HepG2 (cell line): Measurements from ENCODE around the gene SLC9B2. TPM values are rescaled to one million over a fixed set of nuclear protein-coding genes. Genes with fewer than 3 reads are reported as not detected.

Source experiments
- ATAC-seq: fragments of 200-7000 bp; cut with Tn5 transposase; 3 replicates; pipeline ENCODE4 v1.9.1; 2020; ENCODE audit warnings: mild to moderate bottlenecking, moderate library complexity
- BruUV-seq: library from RNA; stranded (reverse); fragments of 400-500 nt; replicated peaks from 2 replicates; lab custom pipeline; 2021; lab: Mats Ljungman, UMichigan
- CTCF ChIA-PET: fragments of 300-600 bp; formaldehyde crosslinking; extraction: SDS; loops from one replicate; lab custom pipeline; 2021; ENCODE audit warnings: low total read pairs, inconsistent platforms, low intra/inter-chr PET ratio; lab: Yijun Ruan, JAX
- POLR2A ChIA-PET: fragments of 350-600 bp; sonication (Branson Sonifier 250); formaldehyde crosslinking; loops from one replicate; lab custom pipeline; 2020; ENCODE audit warnings: antibody characterized with exemption, inconsistent platforms; lab: Yijun Ruan, JAX
- DNase-seq: peaks from one replicate; pipeline ENCODE4 v3.0.0-alpha.2; 2015; ENCODE audit warnings: low spot score
- FAIRE-seq: peaks from 3 replicates; lab custom pipeline; 2011; peaks lifted over from hg19 to GRCh38; lab: Jason Lieb, UNC
- H2AFZ ChIP-seq: one replicate; pipeline ENCODE4 v1.6.1; 2011; ENCODE audit warnings: low read length, inconsistent platforms
- H3K27ac ChIP-seq: fragments of 300-600 bp; 3 replicates; pipeline ENCODE4 v1.8.0; 2011; ENCODE audit warnings: mixed run types, mild to moderate bottlenecking, mixed read lengths, low read length, inconsistent platforms; ENCODE audit not compliant: insufficient read depth; ENCODE audit errors: extremely low read length
- H3K27me3 ChIP-seq, 2 experiments: fragments of 200-600 bp in 1 of 2; 2 replicates in 1 of 2; 3 replicates in 1 of 2; pipeline versions ENCODE4 v1.6.0 to v1.8.0; 2011; ENCODE audit warnings: low read length in 2 of 2, mild to moderate bottlenecking in 2 of 2, moderate library complexity in 2 of 2, inconsistent platforms in 1 of 2; ENCODE audit not compliant: insufficient read depth in 2 of 2, control insufficient read depth in 1 of 2
- H3K36me3 ChIP-seq, 2 experiments: fragments of 200-600 bp in 1 of 2; replicated peaks in 1 of 2; 2 replicates in 1 of 2; 3 replicates in 1 of 2; pipeline versions ENCODE4 v1.5.1 to v1.8.0; 2011; ENCODE audit warnings: low read length in 2 of 2, inconsistent platforms in 1 of 2; ENCODE audit not compliant: insufficient read depth in 2 of 2, control insufficient read depth in 1 of 2
- H3K4me1 ChIP-seq: 2 replicates; pipeline ENCODE4 v1.5.1; 2012; ENCODE audit warnings: low read length, inconsistent platforms; ENCODE audit not compliant: insufficient read depth
- H3K4me2 ChIP-seq: 2 replicates; pipeline ENCODE4 v1.6.0; 2011; ENCODE audit warnings: low read depth, low read length, inconsistent platforms
- H3K4me3 ChIP-seq, 3 experiments: fragments of 200-600 bp in 1 of 3; sonication (generic), shearing (Covaris generic) in 1 of 3; replicated peaks in 1 of 3; 2 replicates each; pipeline ENCODE4 v1.5.1; 2011 to 2016; ENCODE audit warnings: low read length in 3 of 3, inconsistent platforms in 2 of 3, low read depth in 2 of 3, mild to moderate bottlenecking in 2 of 3, control low read depth in 1 of 3, mixed read lengths in 1 of 3; ENCODE audit not compliant: insufficient read depth in 1 of 3
- H3K79me2 ChIP-seq: one replicate; pipeline ENCODE4 v1.6.1; 2011; ENCODE audit warnings: low read length, inconsistent platforms; ENCODE audit not compliant: insufficient read depth
- H3K9ac ChIP-seq: 2 replicates; pipeline ENCODE4 v1.6.0; 2011; ENCODE audit warnings: mild to moderate bottlenecking, low read depth, low read length, inconsistent platforms; ENCODE audit not compliant: insufficient read depth
- H3K9me3 ChIP-seq: 2 replicates; pipeline ENCODE4 v1.5.1; 2012; ENCODE audit warnings: mild to moderate bottlenecking, low read length
- H4K20me1 ChIP-seq: 2 replicates; pipeline ENCODE4 v1.6.0; 2011; ENCODE audit warnings: inconsistent platforms, mild to moderate bottlenecking, low read length, moderate library complexity; ENCODE audit not compliant: insufficient read depth
- BCL6 ChIP-seq: IDR thresholded peaks from 2 replicates; pipeline ENCODE4 v1.6.1; 2016; ENCODE audit warnings: missing genetic modification reagents, missing compliant biosample characterization
- ERF ChIP-seq: IDR thresholded peaks from 2 replicates; pipeline ENCODE4 v1.6.1; 2018; ENCODE audit warnings: missing biosample characterization, missing genetic modification reagents
- ETV5 ChIP-seq: IDR thresholded peaks from 2 replicates; pipeline ENCODE4 v1.6.1; 2018; ENCODE audit warnings: missing biosample characterization, missing genetic modification reagents, inconsistent platforms, borderline replicate concordance
- KDM1A ChIP-seq: IDR thresholded peaks from 2 replicates; pipeline ENCODE4 v1.6.1; 2016; ENCODE audit warnings: missing compliant biosample characterization
- PTBP1 ChIP-seq: fragments of 200-400 bp; formaldehyde crosslinking; IDR thresholded peaks from 2 replicates; pipeline ENCODE4 v1.6.1; 2018; ENCODE audit warnings: low read length, low read depth; ENCODE audit not compliant: poor library complexity, severe bottlenecking
- SP4 ChIP-seq: sonication (generic); formaldehyde crosslinking; IDR thresholded peaks from 2 replicates; pipeline ENCODE4 v1.8.1; 2023; ENCODE audit warnings: mild to moderate bottlenecking, missing genetic modification reagents
- THYN1 ChIP-seq: sonication (generic); formaldehyde crosslinking; IDR thresholded peaks from 2 replicates; pipeline ENCODE4 v1.8.1; 2023; ENCODE audit warnings: low read depth, mild to moderate bottlenecking, moderate library complexity, missing genetic modification reagents, borderline replicate concordance
- ZBTB7A ChIP-seq: sonication (generic); formaldehyde crosslinking; IDR thresholded peaks from 2 replicates; pipeline ENCODE4 v1.8.0; 2022; ENCODE audit warnings: mild to moderate bottlenecking, missing genetic modification reagents
- ZNF138 ChIP-seq: sonication (generic); formaldehyde crosslinking; IDR thresholded peaks from 2 replicates; pipeline ENCODE4 v1.5.0; 2020; ENCODE audit warnings: mild to moderate bottlenecking, low read depth, missing genetic modification reagents
- ZNF446 ChIP-seq: sonication (generic); formaldehyde crosslinking; IDR thresholded peaks from 2 replicates; pipeline ENCODE4 v1.5.0; 2020; ENCODE audit warnings: mild to moderate bottlenecking, missing genetic modification reagents
- ZNF713 ChIP-seq: sonication (generic); formaldehyde crosslinking; IDR thresholded peaks from 2 replicates; pipeline ENCODE4 v1.4.0; 2020; ENCODE audit warnings: mild to moderate bottlenecking, missing genetic modification reagents
- WGBS: methylation state at CpG from one replicate; pipeline ENCODE4 v1.1.6; 2017; ENCODE audit warnings: low lambda C conversion rate; 5-methylcytosine and 5-hydroxymethylcytosine counted together
- in situ Hi-C: cut with HindIII; loops from 2 replicates; pipeline ENCODE4 v1.10.0; 2017; ENCODE audit warnings: low pct_unique_long_range_greater_than_20kb; ENCODE audit not compliant: extremely low pct_ligation_motif_present
- intact Hi-C: fragments of 100-400 bp; cut with micrococcal nuclease; formaldehyde crosslinking; loops from one replicate; pipeline ENCODE4 v1.10.0; 2022; ENCODE audit not compliant: unreplicated experiment
- polyA plus RNA-seq, 8 experiments: library from polyadenylated mRNA; depleted of rRNA in 3 of 8; stranded (reverse) in 7 of 8; unstranded in 1 of 8; fragments of >200 nt; fragmentation: Illumina TruSeq in 4 of 8; extraction: Trizol in 4 of 8; gene quantifications; 2 replicates each; pipeline versions ENCODE4 v1.2.1 to v1.2.3, GENCODE V29; 2011 to 2016; ENCODE audit warnings: low read depth in 4 of 8, missing spikeins in 1 of 8, mixed read lengths in 1 of 8; ENCODE audit not compliant: insufficient read depth in 1 of 8
- total RNA-seq, 5 experiments: library from RNA; depleted of rRNA; stranded (reverse); fragments of >200 nt; fragmentation: Illumina TruSeq; extraction: Trizol; gene quantifications; 2 replicates each; pipeline ENCODE4 v1.2.3, GENCODE V29; 2016; ENCODE audit warnings: low read depth in 1 of 5
- TF ChIP-seq, protein P1 (sequence below): sonication (generic); formaldehyde crosslinking; conservative IDR thresholded peaks from 2 replicates; pipeline ENCODE4 v1.4.0; 2020; ENCODE audit warnings: missing genetic modification reagents
- TF ChIP-seq, protein P2 (sequence below): sonication (generic); formaldehyde crosslinking; IDR thresholded peaks from 2 replicates; pipeline ENCODE4 v1.4.0; 2020; ENCODE audit warnings: mild to moderate bottlenecking, missing genetic modification reagents
- TF ChIP-seq, protein P3 (sequence below): sonication (generic); formaldehyde crosslinking; IDR thresholded peaks from 2 replicates; pipeline ENCODE4 v1.4.0; 2020; ENCODE audit warnings: missing genetic modification reagents; ENCODE audit errors: not compliant biosample characterization
- TF ChIP-seq, protein P4 (sequence below): sonication (generic); formaldehyde crosslinking; IDR thresholded peaks from 2 replicates; pipeline ENCODE4 v1.8.1; 2022; ENCODE audit warnings: low read depth, mild to moderate bottlenecking, missing genetic modification reagents

The SLC9B2 gene
- total and polyA plus RNA-seq, 2 of the 13 experiments (the other 11 are each of a cell fraction or from before 2014, with no cell fraction given), result 23.5 to 38.5 TPM

DNA sequence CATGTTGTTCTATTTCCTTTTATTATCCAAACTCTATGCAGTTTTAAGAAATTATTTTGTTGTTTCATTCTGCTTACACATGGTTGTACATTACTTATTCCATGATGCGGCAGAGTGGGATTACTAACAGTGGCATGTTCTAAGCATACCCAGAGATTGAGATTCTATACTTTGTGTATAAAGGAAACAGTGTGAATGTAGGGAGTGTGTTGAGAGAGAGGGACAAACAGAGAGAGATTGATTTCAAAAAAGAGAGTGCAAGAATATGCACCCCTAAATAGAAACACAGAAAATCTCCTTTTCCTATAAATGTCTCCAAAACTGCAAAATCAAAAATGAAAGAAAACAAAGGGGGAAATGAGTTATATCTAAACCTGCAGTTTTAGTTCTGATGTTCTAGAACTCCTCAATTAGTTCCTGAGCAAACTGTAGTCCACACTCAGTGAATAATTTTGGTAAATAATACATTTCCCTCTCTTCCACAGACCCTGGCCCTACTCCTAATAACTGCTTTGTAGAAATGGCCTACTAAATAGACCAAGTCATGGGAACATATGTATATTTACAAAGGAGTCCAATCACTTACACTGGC lies 88.0 kb downstream of the SLC9B2 start:
- no peaks in the 10 kb centered on the region for H3K36me3 ChIP-seq
- intact Hi-C loops, result no loop called here
- BruUV-seq, result no TSS peak
- CTCF ChIA-PET, result no interaction called here
- no peak overlapping the region for H3K27ac ChIP-seq
- no peak overlapping the region for H3K4me3 ChIP-seq
- H3K4me2 ChIP-seq, result no peak overlapping the region
- no peaks in the 10 kb centered on the region for H3K79me2 ChIP-seq
- POLR2A ChIA-PET, result no interaction called here
- FAIRE-seq, result no peak
- no peaks in the 10 kb centered on the region for H4K20me1 ChIP-seq
- TF ChIP-seq, protein P1, sequence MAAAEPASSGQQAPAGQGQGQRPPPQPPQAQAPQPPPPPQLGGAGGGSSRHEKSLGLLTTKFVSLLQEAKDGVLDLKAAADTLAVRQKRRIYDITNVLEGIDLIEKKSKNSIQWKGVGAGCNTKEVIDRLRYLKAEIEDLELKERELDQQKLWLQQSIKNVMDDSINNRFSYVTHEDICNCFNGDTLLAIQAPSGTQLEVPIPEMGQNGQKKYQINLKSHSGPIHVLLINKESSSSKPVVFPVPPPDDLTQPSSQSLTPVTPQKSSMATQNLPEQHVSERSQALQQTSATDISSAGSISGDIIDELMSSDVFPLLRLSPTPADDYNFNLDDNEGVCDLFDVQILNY, result no peak
- no peak for TF ChIP-seq KDM1A (CRISPR knock-in tag)
- TF ChIP-seq THYN1 (CRISPR knock-in tag), result no peak
- TF ChIP-seq, protein P2, sequence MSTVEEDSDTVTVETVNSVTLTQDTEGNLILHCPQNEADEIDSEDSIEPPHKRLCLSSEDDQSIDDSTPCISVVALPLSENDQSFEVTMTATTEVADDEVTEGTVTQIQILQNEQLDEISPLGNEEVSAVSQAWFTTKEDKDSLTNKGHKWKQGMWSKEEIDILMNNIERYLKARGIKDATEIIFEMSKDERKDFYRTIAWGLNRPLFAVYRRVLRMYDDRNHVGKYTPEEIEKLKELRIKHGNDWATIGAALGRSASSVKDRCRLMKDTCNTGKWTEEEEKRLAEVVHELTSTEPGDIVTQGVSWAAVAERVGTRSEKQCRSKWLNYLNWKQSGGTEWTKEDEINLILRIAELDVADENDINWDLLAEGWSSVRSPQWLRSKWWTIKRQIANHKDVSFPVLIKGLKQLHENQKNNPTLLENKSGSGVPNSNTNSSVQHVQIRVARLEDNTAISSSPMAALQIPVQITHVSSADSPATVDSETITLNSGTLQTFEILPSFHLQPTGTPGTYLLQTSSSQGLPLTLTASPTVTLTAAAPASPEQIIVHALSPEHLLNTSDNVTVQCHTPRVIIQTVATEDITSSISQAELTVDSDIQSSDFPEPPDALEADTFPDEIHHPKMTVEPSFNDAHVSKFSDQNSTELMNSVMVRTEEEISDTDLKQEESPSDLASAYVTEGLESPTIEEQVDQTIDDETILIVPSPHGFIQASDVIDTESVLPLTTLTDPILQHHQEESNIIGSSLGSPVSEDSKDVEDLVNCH, result no peak
- TF ChIP-seq, protein P3, sequence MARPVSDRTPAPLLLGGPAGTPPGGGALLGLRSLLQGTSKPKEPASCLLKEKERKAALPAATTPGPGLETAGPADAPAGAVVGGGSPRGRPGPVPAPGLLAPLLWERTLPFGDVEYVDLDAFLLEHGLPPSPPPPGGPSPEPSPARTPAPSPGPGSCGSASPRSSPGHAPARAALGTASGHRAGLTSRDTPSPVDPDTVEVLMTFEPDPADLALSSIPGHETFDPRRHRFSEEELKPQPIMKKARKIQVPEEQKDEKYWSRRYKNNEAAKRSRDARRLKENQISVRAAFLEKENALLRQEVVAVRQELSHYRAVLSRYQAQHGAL (CRISPR knock-in tag), result no peak
- TF ChIP-seq SP4 (CRISPR knock-in tag), result no peak
- no peak for TF ChIP-seq ERF (CRISPR knock-in tag)
- no peak for TF ChIP-seq ZBTB7A (CRISPR knock-in tag)
- TF ChIP-seq ZNF446, result no peak
- no peak for TF ChIP-seq ZNF713 (CRISPR knock-in tag)
- TF ChIP-seq ETV5 (CRISPR knock-in tag), result no peak
- TF ChIP-seq PTBP1, result no peak
- TF ChIP-seq, protein P4, sequence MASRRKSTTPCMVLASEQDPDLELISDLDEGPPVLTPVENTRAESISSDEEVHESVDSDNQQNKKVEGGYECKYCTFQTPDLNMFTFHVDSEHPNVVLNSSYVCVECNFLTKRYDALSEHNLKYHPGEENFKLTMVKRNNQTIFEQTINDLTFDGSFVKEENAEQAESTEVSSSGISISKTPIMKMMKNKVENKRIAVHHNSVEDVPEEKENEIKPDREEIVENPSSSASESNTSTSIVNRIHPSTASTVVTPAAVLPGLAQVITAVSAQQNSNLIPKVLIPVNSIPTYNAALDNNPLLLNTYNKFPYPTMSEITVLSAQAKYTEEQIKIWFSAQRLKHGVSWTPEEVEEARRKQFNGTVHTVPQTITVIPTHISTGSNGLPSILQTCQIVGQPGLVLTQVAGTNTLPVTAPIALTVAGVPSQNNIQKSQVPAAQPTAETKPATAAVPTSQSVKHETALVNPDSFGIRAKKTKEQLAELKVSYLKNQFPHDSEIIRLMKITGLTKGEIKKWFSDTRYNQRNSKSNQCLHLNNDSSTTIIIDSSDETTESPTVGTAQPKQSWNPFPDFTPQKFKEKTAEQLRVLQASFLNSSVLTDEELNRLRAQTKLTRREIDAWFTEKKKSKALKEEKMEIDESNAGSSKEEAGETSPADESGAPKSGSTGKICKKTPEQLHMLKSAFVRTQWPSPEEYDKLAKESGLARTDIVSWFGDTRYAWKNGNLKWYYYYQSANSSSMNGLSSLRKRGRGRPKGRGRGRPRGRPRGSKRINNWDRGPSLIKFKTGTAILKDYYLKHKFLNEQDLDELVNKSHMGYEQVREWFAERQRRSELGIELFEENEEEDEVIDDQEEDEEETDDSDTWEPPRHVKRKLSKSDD (CRISPR knock-in tag), result no peak
- TF ChIP-seq ZNF138 (CRISPR knock-in tag), result no peak
- no peak for TF ChIP-seq BCL6 (CRISPR knock-in tag)
- no peak for ATAC-seq
- 91% methylated on average over 1 of the region's 1 CpG for WGBS
- DNase-seq, result no peak
- in situ Hi-C loops, result no loop called here
- H3K27me3 ChIP-seq, result no peaks in the 10 kb centered on the region; a peak in 1 of 5 replicates
- H2AFZ ChIP-seq, result no peak overlapping the region
- no peak overlapping the region for H3K9ac ChIP-seq
- H3K9me3 ChIP-seq, result peaks cover 8% of the 10 kb centered on the region; the same call in 1 of the 2 replicates
- no peaks in the 10 kb centered on the region for H3K4me1 ChIP-seq
